ENCODE results near the gene ERLEC1.
"Not testable (repeated sequence)": the region's sequence is repeated elsewhere in the genome, so short reads cannot be mapped to it uniquely, and the experiment has no call there.

The ERLEC1 gene

GRCh38 chr2:53786705-53787613 is at the start of gene ERLEC1, which contains the start of gene ASB3:
TSS of gene ERLEC1 (plus strand) at chr2:53787044. CDS start at chr2:53787211, 167 bp downstream.
TSS of gene ASB3 (minus strand) at chr2:53786953. CDS start at chr2:53765572, 21,381 bp downstream.
- DNase-seq, result peak; percentile 71

- DNase-seq, result no peak
Observed at GRCh38 chr2:53737091-53737490, 49.8 kb upstream of the ERLEC1 start.

GRCh38 chr2:53739032-53739431 is 47.8 kb upstream of the ERLEC1 start:
- no peak for DNase-seq

GRCh38 chr2:53740170-53740569 is 46.7 kb upstream of the ERLEC1 start:
- DNase-seq, result no peak

- DNase-seq, result no peak
Observed at GRCh38 chr2:53744395-53745065, 42.3 kb upstream of the ERLEC1 start.

GRCh38 chr2:53750041-53750768 is 36.6 kb upstream of the ERLEC1 start:
- DNase-seq, result no peak

- no peak for DNase-seq
Observed at GRCh38 chr2:53751728-53752127, 35.1 kb upstream of the ERLEC1 start.

- no peak for DNase-seq
Observed at GRCh38 chr2:53752385-53752784, 34.5 kb upstream of the ERLEC1 start.

- DNase-seq, result no peak
Observed at GRCh38 chr2:53753041-53753440, 33.8 kb upstream of the ERLEC1 start.

GRCh38 chr2:53755121-53755520 is 31.7 kb upstream of the ERLEC1 start:
- no peak for DNase-seq

GRCh38 chr2:53756644-53757043 is 30.2 kb upstream of the ERLEC1 start:
- DNase-seq, result no peak

GRCh38 chr2:53757206-53757605 is 29.6 kb upstream of the ERLEC1 start:
- not testable (repeated sequence) for DNase-seq

- no peak for DNase-seq
Observed at GRCh38 chr2:53765767-53766166, 21.1 kb upstream of the ERLEC1 start.

GRCh38 chr2:53767405-53768241 is 19.2 kb upstream of the ERLEC1 start, which contains the start of gene CHAC2:
TSS of gene CHAC2 (plus strand) at chr2:53767804. CDS start at chr2:53767887, 83 bp downstream.
- DNase-seq, result peak; percentile 58

GRCh38 chr2:53768242-53768542 is 18.7 kb upstream of the ERLEC1 start:
- peak; percentile 15 for DNase-seq

GRCh38 chr2:53769318-53769945 is 17.4 kb upstream of the ERLEC1 start:
- no peak for DNase-seq

GRCh38 chr2:53770264-53770663 is 16.6 kb upstream of the ERLEC1 start:
- no peak for DNase-seq

- DNase-seq, result no peak
Observed at GRCh38 chr2:53777134-53777533, 9.7 kb upstream of the ERLEC1 start.

- DNase-seq, result no peak
Observed at GRCh38 chr2:53778536-53779162, 8.2 kb upstream of the ERLEC1 start.

GRCh38 chr2:53780056-53780455 is 6.8 kb upstream of the ERLEC1 start:
- no peak for DNase-seq

- DNase-seq, result no peak
Observed at GRCh38 chr2:53782676-53783075, 4.2 kb upstream of the ERLEC1 start.
